Measurements from ENCODE around the gene SIK2.

SIK2 gene

GRCh38 chr11:111676878-111677585 is 74.8 kb downstream of the SIK2 start:
- Histone ChIP-seq H2AK5ac (ENCODE audit: low read length) (no peak overlapping the region), H3K56ac (ENCODE audit: low read length) (no peak overlapping the region), H3K27ac (ENCODE audit: low read depth, low read length) (no peak overlapping the region), H2BK120ac (ENCODE audit: low read depth, low read length) (no peak overlapping the region), H3K4me2 (ENCODE audit: low read length) (no peak overlapping the region), H2BK5ac (ENCODE audit: low read length) (no peak overlapping the region), H3K18ac (ENCODE audit: low read length) (no peak overlapping the region), H3K36me3 (ENCODE audit: control insufficient read depth, insufficient read depth, low read length) (no peaks in the 10 kb centered on the region), H3K4ac (ENCODE audit: low read depth, low read length) (no peak overlapping the region), H4K8ac (ENCODE audit: low read depth, low read length) (no peak overlapping the region), H3K27me3 (ENCODE audit: insufficient read depth, low read length, poor library complexity) (no peaks in the 10 kb centered on the region), H3K23ac (ENCODE audit: low read length) (no peak overlapping the region), H3K4me3 (ENCODE audit: low read length) (no peak overlapping the region), H3K4me1 (ENCODE audit: control insufficient read depth, low read depth, low read length) (no peaks in the 10 kb centered on the region), H4K5ac (ENCODE audit: low read length) (no peak overlapping the region), H3K9ac (ENCODE audit: low read length) (no peak overlapping the region), H2BK15ac (replicated peaks; ENCODE audit: low read depth) (no peak overlapping the region), H3K79me2 (ENCODE audit: control insufficient read depth, insufficient read depth, low read length) (no peaks in the 10 kb centered on the region), H3K79me1 (ENCODE audit: low read length) (no peaks in the 10 kb centered on the region)
- WGBS (ENCODE audit: extremely low coverage, insufficient coverage, low lambda C conversion rate): no CpG with 5 or more reads among the region's 4 CpGs
- DNase-seq: no peak

GRCh38 chr11:111680486-111681175 is 78.4 kb downstream of the SIK2 start:
- peak; percentile 56 for DNase-seq
- Histone ChIP-seq H4K8ac (ENCODE audit: low read depth, low read length) (no peak overlapping the region), H2BK5ac (ENCODE audit: low read length) (no peak overlapping the region), H3K9ac (ENCODE audit: low read length) (no peak overlapping the region), H2AK5ac (ENCODE audit: low read length) (no peak overlapping the region), H2BK15ac (replicated peaks; ENCODE audit: low read depth) (no peak overlapping the region), H3K18ac (ENCODE audit: low read length) (no peak overlapping the region), H3K4ac (ENCODE audit: low read depth, low read length) (no peak overlapping the region), H3K4me1 (ENCODE audit: control insufficient read depth, low read depth, low read length) (no peaks in the 10 kb centered on the region), H3K36me3 (ENCODE audit: control insufficient read depth, insufficient read depth, low read length) (no peaks in the 10 kb centered on the region), H3K27ac (ENCODE audit: low read depth, low read length) (no peak overlapping the region), H3K79me1 (ENCODE audit: low read length) (no peaks in the 10 kb centered on the region), H3K27me3 (ENCODE audit: insufficient read depth, low read length, poor library complexity) (no peaks in the 10 kb centered on the region), H4K5ac (ENCODE audit: low read length) (no peak overlapping the region), H3K56ac (ENCODE audit: low read length) (no peak overlapping the region), H3K4me2 (ENCODE audit: low read length) (no peak overlapping the region), H3K23ac (ENCODE audit: low read length) (no peak overlapping the region), H3K4me3 (ENCODE audit: low read length) (no peak overlapping the region), H3K79me2 (ENCODE audit: control insufficient read depth, insufficient read depth, low read length) (no peaks in the 10 kb centered on the region), H2BK120ac (ENCODE audit: low read depth, low read length) (no peak overlapping the region)
- WGBS (ENCODE audit: extremely low coverage, insufficient coverage, low lambda C conversion rate): 100% methylated on average over 1 of the region's 3 CpGs

GRCh38 chr11:111683806-111684205 is 81.6 kb downstream of the SIK2 start:
- no peak overlapping the region for H3K4me2 ChIP-seq (ENCODE audit: low read length)
- no peak overlapping the region for H3K9ac ChIP-seq (ENCODE audit: low read length)
- peak; percentile 18 for DNase-seq
- WGBS (ENCODE audit: extremely low coverage, insufficient coverage, low lambda C conversion rate): no CpG with 5 or more reads among the region's 3 CpGs
- H3K27me3 ChIP-seq (ENCODE audit: insufficient read depth, low read length, poor library complexity): no peaks in the 10 kb centered on the region
- H3K18ac ChIP-seq (ENCODE audit: low read length): no peak overlapping the region
- no peak overlapping the region for H2BK120ac ChIP-seq (ENCODE audit: low read depth, low read length)
- H3K79me2 ChIP-seq (ENCODE audit: control insufficient read depth, insufficient read depth, low read length): no peaks in the 10 kb centered on the region
- no peak overlapping the region for H2BK15ac ChIP-seq (replicated peaks; ENCODE audit: low read depth)
- no peak overlapping the region for H3K56ac ChIP-seq (ENCODE audit: low read length)
- no peak overlapping the region for H3K4me3 ChIP-seq (ENCODE audit: low read length)
- H3K36me3 ChIP-seq (ENCODE audit: control insufficient read depth, insufficient read depth, low read length): no peaks in the 10 kb centered on the region
- no peak overlapping the region for H3K23ac ChIP-seq (ENCODE audit: low read length)
- no peak overlapping the region for H3K27ac ChIP-seq (ENCODE audit: low read depth, low read length)
- H3K79me1 ChIP-seq (ENCODE audit: low read length): no peaks in the 10 kb centered on the region
- no peak overlapping the region for H2BK5ac ChIP-seq (ENCODE audit: low read length)
- H3K4me1 ChIP-seq (ENCODE audit: control insufficient read depth, low read depth, low read length): no peaks in the 10 kb centered on the region
- H4K8ac ChIP-seq (ENCODE audit: low read depth, low read length): no peak overlapping the region
- no peak overlapping the region for H4K5ac ChIP-seq (ENCODE audit: low read length)
- H3K4ac ChIP-seq (ENCODE audit: low read depth, low read length): no peak overlapping the region
- no peak overlapping the region for H2AK5ac ChIP-seq (ENCODE audit: low read length)

GRCh38 chr11:111684251-111684650 is 82.0 kb downstream of the SIK2 start:
- no peaks in the 10 kb centered on the region for H3K36me3 ChIP-seq (ENCODE audit: control insufficient read depth, insufficient read depth, low read length)
- H3K9ac ChIP-seq (ENCODE audit: low read length): no peak overlapping the region
- H4K5ac ChIP-seq (ENCODE audit: low read length): no peak overlapping the region
- no peak overlapping the region for H4K8ac ChIP-seq (ENCODE audit: low read depth, low read length)
- H3K23ac ChIP-seq (ENCODE audit: low read length): no peak overlapping the region
- no peak overlapping the region for H3K18ac ChIP-seq (ENCODE audit: low read length)
- H3K4me2 ChIP-seq (ENCODE audit: low read length): no peak overlapping the region
- no peak overlapping the region for H2AK5ac ChIP-seq (ENCODE audit: low read length)
- no peak overlapping the region for H3K27ac ChIP-seq (ENCODE audit: low read depth, low read length)
- H3K79me2 ChIP-seq (ENCODE audit: control insufficient read depth, insufficient read depth, low read length): no peaks in the 10 kb centered on the region
- no peaks in the 10 kb centered on the region for H3K79me1 ChIP-seq (ENCODE audit: low read length)
- no peaks in the 10 kb centered on the region for H3K27me3 ChIP-seq (ENCODE audit: insufficient read depth, low read length, poor library complexity)
- H2BK5ac ChIP-seq (ENCODE audit: low read length): no peak overlapping the region
- no CpG with 5 or more reads among the region's 2 CpGs for WGBS (ENCODE audit: extremely low coverage, insufficient coverage, low lambda C conversion rate)
- no peak overlapping the region for H2BK120ac ChIP-seq (ENCODE audit: low read depth, low read length)
- DNase-seq: no peak
- H3K4ac ChIP-seq (ENCODE audit: low read depth, low read length): no peak overlapping the region
- no peak overlapping the region for H2BK15ac ChIP-seq (replicated peaks; ENCODE audit: low read depth)
- H3K4me1 ChIP-seq (ENCODE audit: control insufficient read depth, low read depth, low read length): no peaks in the 10 kb centered on the region
- no peak overlapping the region for H3K56ac ChIP-seq (ENCODE audit: low read length)
- no peak overlapping the region for H3K4me3 ChIP-seq (ENCODE audit: low read length)

DNA sequence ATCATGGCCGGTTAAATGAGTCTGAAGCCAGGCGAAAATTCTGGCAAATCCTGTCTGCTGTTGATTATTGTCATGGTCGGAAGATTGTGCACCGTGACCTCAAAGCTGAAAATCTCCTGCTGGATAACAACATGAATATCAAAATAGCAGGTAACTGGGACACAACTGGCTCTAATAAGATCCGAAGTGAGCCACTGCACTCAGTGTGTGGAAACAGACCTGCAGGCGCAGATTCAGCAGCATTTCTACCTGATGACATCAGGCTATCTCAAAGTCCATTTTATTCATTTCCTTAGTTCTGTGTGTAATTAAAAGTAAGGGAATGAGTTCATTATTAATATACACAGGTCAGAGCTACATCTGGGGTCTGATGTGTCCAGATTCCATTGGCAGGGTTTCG is 85.8 kb downstream of the SIK2 start:
- DNase-seq: no peak
- no CpG with 5 or more reads among the region's 7 CpGs for WGBS (ENCODE audit: extremely low coverage, insufficient coverage, low lambda C conversion rate)
- H3K27ac ChIP-seq (ENCODE audit: low read depth, low read length): no peak overlapping the region

More for the DNA sequence above, 85.8 kb downstream of the SIK2 start:
- Histone ChIP-seq H4K5ac (ENCODE audit: low read length) (no peak overlapping the region), H2AK5ac (ENCODE audit: low read length) (no peak overlapping the region), H2BK15ac (replicated peaks; ENCODE audit: low read depth) (no peak overlapping the region), H3K79me2 (ENCODE audit: control insufficient read depth, insufficient read depth, low read length) (no peaks in the 10 kb centered on the region), H2BK120ac (ENCODE audit: low read depth, low read length) (no peak overlapping the region), H3K79me1 (ENCODE audit: low read length) (no peaks in the 10 kb centered on the region), H2BK5ac (ENCODE audit: low read length) (no peak overlapping the region), H3K4me1 (ENCODE audit: control insufficient read depth, low read depth, low read length) (no peaks in the 10 kb centered on the region), H3K36me3 (ENCODE audit: control insufficient read depth, insufficient read depth, low read length) (no peaks in the 10 kb centered on the region), H4K8ac (ENCODE audit: low read depth, low read length) (no peak overlapping the region), H3K27me3 (ENCODE audit: insufficient read depth, low read length, poor library complexity) (no peaks in the 10 kb centered on the region), H3K9ac (ENCODE audit: low read length) (no peak overlapping the region), H3K4me3 (ENCODE audit: low read length) (no peak overlapping the region), H3K4me2 (ENCODE audit: low read length) (no peak overlapping the region), H3K18ac (ENCODE audit: low read length) (no peak overlapping the region), H3K56ac (ENCODE audit: low read length) (no peak overlapping the region), H3K23ac (ENCODE audit: low read length) (no peak overlapping the region), H3K4ac (ENCODE audit: low read depth, low read length) (no peak overlapping the region)

All from mesendoderm (in vitro differentiated cells).